Adrenal gland (tissue), 12 donors: Measurements from ENCODE around the gene GRM3. TPM values are rescaled to one million over a fixed set of nuclear protein-coding genes. Genes with fewer than 3 reads are reported as not detected.

Experiments used
- DNase-seq, 7 donors: peaks; one replicate each; pipeline ENCODE4 v3.0.0-alpha.2; 2019 to 2020
- H3K27ac ChIP-seq, 5 donors: fragments of 200-600 bp; sonication (generic) in 4 of 5; 1 replicate in 3 of 5; 2 replicates in 2 of 5; pipeline versions ENCODE4 v1.5.1 to v1.8.0; 2016 to 2020; ENCODE audit warnings: mild to moderate bottlenecking in 1 of 5
- H3K27me3 ChIP-seq: fragments of 200-600 bp; 2 replicates; pipeline ENCODE4 v1.8.0; 2021
- H3K36me3 ChIP-seq, 2 donors: fragments of 200-600 bp; replicated peaks in 1 of 2; 1 replicate in 1 of 2; 2 replicates in 1 of 2; pipeline versions ENCODE4 v1.5.1 to v1.8.0; 2018 to 2022
- H3K4me1 ChIP-seq, 2 donors: fragments of 200-600 bp; replicated peaks in 1 of 2; 1 replicate in 1 of 2; 2 replicates in 1 of 2; pipeline versions ENCODE4 v1.5.1 to v1.8.0; 2018 to 2021
- H3K4me3 ChIP-seq, 4 donors: fragments of 200-600 bp; sonication (generic) in 3 of 4; one replicate each; pipeline ENCODE4 v1.5.1; 2016 to 2018
- H3K9me3 ChIP-seq, 3 donors: fragments of 200-600 bp; sonication (generic) in 1 of 3; replicated peaks in 1 of 3; 1 replicate in 2 of 3; 2 replicates in 1 of 3; pipeline versions ENCODE4 v1.5.1 to v1.8.0; 2016 to 2021
- POLR2A ChIP-seq, 2 donors: fragments of 450-650 bp; IDR thresholded peaks; one replicate each; pipeline ENCODE4 v1.6.1; 2017; ENCODE audit warnings: antibody characterized with exemption in 2 of 2, mild to moderate bottlenecking in 2 of 2, moderate library complexity in 1 of 2
- WGBS, 4 donors: extraction: QIAGEN DNeasy Blood & Tissue Kit in 2 of 4; methylation state at CpG; one replicate each; pipeline versions ENCODE4 v1.1.5 to v1.1.7; 2013 to 2017; 5-methylcytosine and 5-hydroxymethylcytosine counted together
- intact Hi-C, 2 donors: fragments of 100-400 bp; cut with DNase I; formaldehyde crosslinking; loops; one replicate each; pipeline versions ENCODE4 v1.14.1 to v1.15.0; 2022 to 2023
- polyA plus RNA-seq, 3 donors: library from polyadenylated mRNA; stranded (reverse); fragments of 200-250 nt in 2 of 3; fragments of 350-450 nt in 1 of 3; fragmentation: Illumina TruSeq in 1 of 3; extraction: RNeasy Lipid Tissue Mini Kit (QIAGEN cat#74804) in 1 of 3; gene quantifications; one replicate each; pipeline ENCODE4 v1.2.3, GENCODE V29; 2013 to 2014
- total RNA-seq, 9 donors: library from RNA; depleted of rRNA in 4 of 9; stranded (reverse); fragments of >200 nt in 4 of 9; fragments of 120-200 nt in 1 of 9; fragmentation: NEBNext Ultra II Directional in 1 of 9; extraction: Animal tissue kit (Norgen Biotek cat#: 25700) in 1 of 9; gene quantifications; one replicate each; pipeline versions ENCODE4 v1.1.0 to v1.2.4, GENCODE V29; 2013 to 2023
- TF ChIP-seq, protein P1 (sequence below), 6 experiments: fragments of 450-650 bp in 4 of 6; fragments of 200-600 bp in 2 of 6; sonication (generic) in 1 of 6; IDR thresholded peaks; 1 replicate in 5 of 6; 2 replicates in 1 of 6; pipeline versions ENCODE4 v1.5.1 to v1.8.0; 2016 to 2021; ENCODE audit warnings: antibody characterized with exemption in 6 of 6, mild to moderate bottlenecking in 2 of 6, moderate library complexity in 1 of 6
- donor health status: healthy with polysubstance abuse.
- donor health status: Bipolar disorder and iron deficiency.
- donor health status: DM: yes; HTN: yes; CAD: no.
- donor health status: DM: no; HTN: no; CAD: no.
- donor health status: DM: no; HTN: no; CAD: no.
- donor health status: DM: yes; HTN: yes; CAD: no.

Gene GRM3
- total and polyA plus RNA-seq, 12 donors = 0.30 to 5.1 (median 1.8) TPM

DNA sequence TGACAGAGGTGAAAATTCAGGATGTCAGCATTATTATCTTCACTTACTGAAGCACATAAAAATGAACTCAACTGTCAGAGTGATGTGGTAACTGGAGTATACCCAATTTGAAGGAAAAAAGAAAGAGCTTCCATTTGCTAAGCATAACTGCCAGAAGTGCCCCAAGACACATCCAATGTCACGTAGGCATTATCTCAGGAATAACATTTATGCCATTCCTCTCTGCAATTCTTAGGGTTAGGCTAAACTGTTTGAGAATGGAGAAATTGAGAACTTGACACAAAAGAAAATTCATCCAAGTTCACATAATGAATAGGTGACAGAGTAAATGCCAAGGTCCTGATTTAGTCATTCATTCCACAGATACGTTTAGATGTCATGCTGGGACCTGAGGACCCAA is 148.6 kb downstream of the GRM3 start:
- Histone ChIP-seq H3K36me3 (no peaks in the 10 kb centered on the region), H3K27ac (no peak overlapping the region), H3K27me3 (no peaks in the 10 kb centered on the region), H3K4me1 (no peaks in the 10 kb centered on the region), H3K4me3 (no peak overlapping the region), H3K9me3 (no peaks in the 10 kb centered on the region)
- TF ChIP-seq, protein P1, sequence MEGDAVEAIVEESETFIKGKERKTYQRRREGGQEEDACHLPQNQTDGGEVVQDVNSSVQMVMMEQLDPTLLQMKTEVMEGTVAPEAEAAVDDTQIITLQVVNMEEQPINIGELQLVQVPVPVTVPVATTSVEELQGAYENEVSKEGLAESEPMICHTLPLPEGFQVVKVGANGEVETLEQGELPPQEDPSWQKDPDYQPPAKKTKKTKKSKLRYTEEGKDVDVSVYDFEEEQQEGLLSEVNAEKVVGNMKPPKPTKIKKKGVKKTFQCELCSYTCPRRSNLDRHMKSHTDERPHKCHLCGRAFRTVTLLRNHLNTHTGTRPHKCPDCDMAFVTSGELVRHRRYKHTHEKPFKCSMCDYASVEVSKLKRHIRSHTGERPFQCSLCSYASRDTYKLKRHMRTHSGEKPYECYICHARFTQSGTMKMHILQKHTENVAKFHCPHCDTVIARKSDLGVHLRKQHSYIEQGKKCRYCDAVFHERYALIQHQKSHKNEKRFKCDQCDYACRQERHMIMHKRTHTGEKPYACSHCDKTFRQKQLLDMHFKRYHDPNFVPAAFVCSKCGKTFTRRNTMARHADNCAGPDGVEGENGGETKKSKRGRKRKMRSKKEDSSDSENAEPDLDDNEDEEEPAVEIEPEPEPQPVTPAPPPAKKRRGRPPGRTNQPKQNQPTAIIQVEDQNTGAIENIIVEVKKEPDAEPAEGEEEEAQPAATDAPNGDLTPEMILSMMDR (IDR thresholded peaks at IDR 0.05) = no peak
- TF ChIP-seq POLR2A (IDR thresholded peaks at IDR 0.05) = no peak
- intact Hi-C loops = no loop called here
- DNase-seq = no peak
- 19 to 42% (median 40%) methylated on average over 2 of the region's 2 CpGs for WGBS, 4 donors

DNA sequence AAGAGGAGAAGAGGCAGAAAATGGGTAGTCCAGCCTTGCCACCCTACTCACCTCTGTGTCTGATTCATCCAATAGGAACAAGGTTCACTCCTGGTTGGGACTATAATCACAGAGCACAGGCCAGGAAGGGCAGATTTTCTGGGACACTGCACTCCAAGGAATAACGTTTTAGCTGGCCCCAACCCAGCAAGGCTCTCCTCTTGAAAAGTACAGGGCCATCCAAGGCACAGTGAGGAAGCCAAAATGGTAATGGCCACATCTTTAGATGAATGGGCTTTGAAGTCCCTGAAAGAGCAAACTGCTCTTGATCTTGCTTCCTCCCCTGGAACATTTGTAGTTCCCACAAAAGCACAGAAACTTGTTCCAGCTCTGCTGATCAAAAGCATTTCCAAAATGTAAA is 149.4 kb downstream of the GRM3 start:
- no peaks in the 10 kb centered on the region for H3K9me3 ChIP-seq
- intact Hi-C loops = no loop called here
- DNase-seq = no peak
- WGBS, 4 donors = 10 to 17% (median 13%) methylated on average over 1 of the region's 1 CpG
- no peak overlapping the region for H3K4me3 ChIP-seq
- H3K4me1 ChIP-seq = no peaks in the 10 kb centered on the region
- H3K27ac ChIP-seq = no peak overlapping the region
- no peaks in the 10 kb centered on the region for H3K27me3 ChIP-seq
- TF ChIP-seq, protein P1 (IDR thresholded peaks at IDR 0.05) = no peak
- no peak for TF ChIP-seq POLR2A (IDR thresholded peaks at IDR 0.05)
- no peaks in the 10 kb centered on the region for H3K36me3 ChIP-seq

DNA sequence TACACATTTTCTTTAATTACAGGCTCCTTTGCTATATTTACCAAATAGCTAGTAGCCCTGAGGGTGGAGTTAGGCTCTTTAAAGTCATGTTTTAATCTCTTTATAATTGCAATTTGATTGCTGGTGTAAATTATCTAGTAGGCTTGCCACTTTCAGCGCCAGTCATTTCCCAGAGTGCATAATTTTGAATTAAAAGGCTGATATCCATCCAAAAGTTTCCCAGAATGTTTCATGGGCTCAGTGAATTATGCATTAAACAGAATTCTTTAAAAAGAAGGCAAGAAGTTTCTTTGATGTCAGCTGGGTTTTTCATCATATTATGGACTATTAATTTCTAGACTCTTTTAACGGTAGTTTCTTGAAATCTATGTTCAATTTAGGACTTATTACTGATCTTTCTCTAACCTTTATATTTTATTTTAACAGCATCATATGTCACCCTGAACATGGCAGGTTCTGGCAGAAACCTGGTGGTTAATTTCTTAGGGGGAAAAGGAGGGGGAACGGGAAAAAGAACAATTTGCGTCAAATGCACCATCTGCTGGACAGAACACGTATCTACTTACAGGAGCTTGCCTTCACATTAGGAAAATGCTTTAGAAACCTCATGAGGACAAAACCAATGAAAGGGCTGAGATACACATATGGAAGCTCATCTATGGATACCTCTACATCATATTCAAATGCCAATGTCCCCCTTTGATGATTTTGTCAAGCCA is 171.1 kb downstream of the GRM3 start:
- no peaks in the 10 kb centered on the region for H3K27me3 ChIP-seq
- DNase-seq = peak in 3 of 7 donors; percentile 7 to 27 (median 17)
- no peaks in the 10 kb centered on the region for H3K9me3 ChIP-seq
- TF ChIP-seq, protein P1 (IDR thresholded peaks at IDR 0.05) = peak in 4 of 6 experiments; percentile 31 to 48 (median 46)
- no peak for TF ChIP-seq POLR2A (IDR thresholded peaks at IDR 0.05)
- 31 to 36% (median 33%) methylated on average over 5 of the region's 5 CpGs for WGBS, 4 donors
- no peak overlapping the region for H3K4me3 ChIP-seq
- H3K36me3 ChIP-seq = no peaks in the 10 kb centered on the region
- H3K27ac ChIP-seq = no peak overlapping the region
- no peaks in the 10 kb centered on the region for H3K4me1 ChIP-seq
- intact Hi-C loops = no loop called here

DNA sequence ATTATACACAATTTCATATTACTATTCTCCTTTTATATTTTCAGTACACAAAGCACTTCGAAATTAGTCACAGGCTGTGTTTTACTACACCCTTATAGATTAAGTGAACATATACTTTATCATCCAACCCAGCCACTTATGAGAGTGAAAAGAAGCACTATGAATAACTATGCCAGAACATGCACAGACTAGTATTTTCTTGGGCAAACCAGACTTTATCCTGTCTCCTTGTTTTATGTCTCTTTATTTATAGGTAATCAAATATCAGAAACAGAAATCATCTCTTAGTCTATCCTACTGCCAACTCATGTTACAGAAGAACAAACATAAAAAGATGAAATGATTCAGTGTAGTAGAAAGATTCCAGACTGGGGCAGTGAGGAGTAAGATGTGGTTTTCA is 171.8 kb downstream of the GRM3 start:
- Histone ChIP-seq H3K4me1 (no peaks in the 10 kb centered on the region), H3K4me3 (no peak overlapping the region), H3K27ac (no peak overlapping the region), H3K9me3 (no peaks in the 10 kb centered on the region), H3K27me3 (no peaks in the 10 kb centered on the region), H3K36me3 (no peaks in the 10 kb centered on the region)
- intact Hi-C loops = no loop called here
- TF ChIP-seq, protein P1 (IDR thresholded peaks at IDR 0.05) = no peak
- TF ChIP-seq POLR2A (IDR thresholded peaks at IDR 0.05) = no peak
- DNase-seq = no peak
- WGBS, 4 donors = 81 to 98% (median 87%) methylated on average over 1 of the region's 1 CpG
